Measurements from ENCODE around the gene FMO1.

DNA sequence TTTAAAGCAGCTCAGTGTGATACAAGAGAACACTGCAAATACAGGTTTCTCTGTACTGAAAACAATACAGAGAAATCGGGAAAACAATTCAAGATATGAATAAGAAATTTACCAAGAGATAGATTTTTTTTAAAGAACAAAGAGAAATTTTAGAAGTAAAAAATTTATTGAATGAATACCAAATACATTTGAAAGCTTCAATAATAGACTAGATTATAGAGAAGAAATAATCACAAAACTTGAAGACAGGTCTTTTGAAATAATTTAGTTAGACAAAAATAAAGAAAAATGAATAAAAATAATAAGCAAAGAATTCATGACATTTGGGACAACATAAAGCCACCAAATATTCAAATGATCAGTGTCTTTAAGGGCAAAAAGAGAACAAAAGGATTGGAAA is 52.1 kb downstream of the FMO1 start:
- TF ChIP-seq, protein P1, sequence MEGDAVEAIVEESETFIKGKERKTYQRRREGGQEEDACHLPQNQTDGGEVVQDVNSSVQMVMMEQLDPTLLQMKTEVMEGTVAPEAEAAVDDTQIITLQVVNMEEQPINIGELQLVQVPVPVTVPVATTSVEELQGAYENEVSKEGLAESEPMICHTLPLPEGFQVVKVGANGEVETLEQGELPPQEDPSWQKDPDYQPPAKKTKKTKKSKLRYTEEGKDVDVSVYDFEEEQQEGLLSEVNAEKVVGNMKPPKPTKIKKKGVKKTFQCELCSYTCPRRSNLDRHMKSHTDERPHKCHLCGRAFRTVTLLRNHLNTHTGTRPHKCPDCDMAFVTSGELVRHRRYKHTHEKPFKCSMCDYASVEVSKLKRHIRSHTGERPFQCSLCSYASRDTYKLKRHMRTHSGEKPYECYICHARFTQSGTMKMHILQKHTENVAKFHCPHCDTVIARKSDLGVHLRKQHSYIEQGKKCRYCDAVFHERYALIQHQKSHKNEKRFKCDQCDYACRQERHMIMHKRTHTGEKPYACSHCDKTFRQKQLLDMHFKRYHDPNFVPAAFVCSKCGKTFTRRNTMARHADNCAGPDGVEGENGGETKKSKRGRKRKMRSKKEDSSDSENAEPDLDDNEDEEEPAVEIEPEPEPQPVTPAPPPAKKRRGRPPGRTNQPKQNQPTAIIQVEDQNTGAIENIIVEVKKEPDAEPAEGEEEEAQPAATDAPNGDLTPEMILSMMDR (conservative IDR thresholded peaks at IDR 0.05 in 1 of 2, IDR thresholded peaks at IDR 0.05 in 1 of 2; ENCODE audit: low read depth in 1 of 2, low read length in 2 of 2), result no peak
- no peak for TF ChIP-seq EZH2 (IDR thresholded peaks at IDR 0.05; ENCODE audit: low read length, missing control alignments)

All from fibroblast of lung (primary cell).